H9 (cell line): Measurements from ENCODE around the gene SCYGR7. TPM values are rescaled to one million over a fixed set of nuclear protein-coding genes. Genes with fewer than 3 reads are reported as not detected.

ENCODE experiments used
- DNase-seq: peaks from one replicate; pipeline ENCODE4 v3.0.0-alpha.2; 2017
- H2AFZ ChIP-seq: one replicate; pipeline ENCODE4 v1.6.1; 2013; ENCODE audit warnings: mild to moderate bottlenecking, low read length, control low read depth, moderate library complexity
- H2AK5ac ChIP-seq: 2 replicates; pipeline ENCODE4 v1.6.1; 2013; ENCODE audit warnings: low read length, control low read depth, mixed read lengths; ENCODE audit not compliant: insufficient read length
- H2BK120ac ChIP-seq: one replicate; pipeline ENCODE4 v1.6.1; 2013; ENCODE audit warnings: low read depth, mild to moderate bottlenecking, low read length, control low read depth, inconsistent platforms; ENCODE audit not compliant: poor library complexity, severe bottlenecking
- H2BK12ac ChIP-seq: 2 replicates; pipeline ENCODE4 v1.6.1; 2013; ENCODE audit warnings: low read length, control low read depth, mixed read lengths, low read depth; ENCODE audit not compliant: insufficient read length
- H2BK15ac ChIP-seq: 2 replicates; pipeline ENCODE4 v1.6.1; 2013; ENCODE audit warnings: low read depth, low read length, control low read depth
- H2BK20ac ChIP-seq: one replicate; pipeline ENCODE4 v1.6.1; 2013; ENCODE audit warnings: low read depth, mild to moderate bottlenecking, low read length, control low read depth, inconsistent platforms; ENCODE audit not compliant: poor library complexity, severe bottlenecking
- H2BK5ac ChIP-seq: 2 replicates; pipeline ENCODE4 v1.6.1; 2013; ENCODE audit warnings: low read length, control low read depth, mixed read lengths; ENCODE audit not compliant: insufficient read length
- H3K14ac ChIP-seq: 2 replicates; pipeline ENCODE4 v1.6.1; 2013; ENCODE audit warnings: low read length, control low read depth; ENCODE audit not compliant: insufficient read depth
- H3K18ac ChIP-seq: 2 replicates; pipeline ENCODE4 v1.6.1; 2013; ENCODE audit warnings: low read depth, mild to moderate bottlenecking, mixed read lengths, low read length, control low read depth; ENCODE audit not compliant: insufficient read length
- H3K23ac ChIP-seq: 2 replicates; pipeline ENCODE4 v1.6.1; 2013; ENCODE audit warnings: low read length, control low read depth, mixed read lengths, low read depth; ENCODE audit not compliant: insufficient read length
- H3K23me2 ChIP-seq: 2 replicates; pipeline ENCODE4 v1.6.1; 2013; ENCODE audit warnings: low read depth, mild to moderate bottlenecking, mixed read lengths, low read length, control low read depth; ENCODE audit not compliant: insufficient read length, poor library complexity, severe bottlenecking
- H3K27ac ChIP-seq: 2 replicates; pipeline ENCODE4 v1.5.1; 2013; ENCODE audit warnings: low read length, control low read depth, mixed read lengths, low read depth; ENCODE audit not compliant: insufficient read length
- H3K27me3 ChIP-seq: 2 replicates; pipeline ENCODE4 v1.6.1; 2013; ENCODE audit warnings: low read length, control low read depth, inconsistent platforms; ENCODE audit not compliant: insufficient read depth
- H3K4ac ChIP-seq: 2 replicates; pipeline ENCODE4 v1.6.1; 2013; ENCODE audit warnings: low read depth, mild to moderate bottlenecking, control low read depth, inconsistent platforms, low read length, moderate library complexity
- H3K4me1 ChIP-seq: 2 replicates; pipeline ENCODE4 v1.6.1; 2013; ENCODE audit warnings: low read length, control low read depth, inconsistent platforms; ENCODE audit not compliant: insufficient read depth
- H3K4me2 ChIP-seq: 2 replicates; pipeline ENCODE4 v1.6.1; 2013; ENCODE audit warnings: low read length, control low read depth, mixed read lengths; ENCODE audit not compliant: insufficient read length, insufficient read depth
- H3K56ac ChIP-seq: 2 replicates; pipeline ENCODE4 v1.6.1; 2013; ENCODE audit warnings: low read depth, mild to moderate bottlenecking, mixed read lengths, low read length, control low read depth; ENCODE audit not compliant: insufficient read length
- H3K79me1 ChIP-seq: 2 replicates; pipeline ENCODE4 v1.6.1; 2013; ENCODE audit warnings: low read depth, mild to moderate bottlenecking, moderate library complexity, low read length, control low read depth, inconsistent platforms; ENCODE audit not compliant: insufficient read depth, poor library complexity, severe bottlenecking
- H3K79me2 ChIP-seq: 2 replicates; pipeline ENCODE4 v1.6.1; 2013; ENCODE audit warnings: low read length, control low read depth, inconsistent platforms; ENCODE audit not compliant: insufficient read depth
- H3K9ac ChIP-seq: 2 replicates; pipeline ENCODE4 v1.6.1; 2013; ENCODE audit warnings: low read length, control low read depth, mixed read lengths; ENCODE audit not compliant: insufficient read length; ENCODE audit errors: extremely low read depth
- H3K9me3 ChIP-seq: one replicate; pipeline ENCODE4 v1.6.1; 2013; ENCODE audit warnings: low read depth, low read length, inconsistent platforms; ENCODE audit not compliant: control insufficient read depth
- H3T11ph ChIP-seq: one replicate; pipeline ENCODE4 v1.6.1; 2013; ENCODE audit warnings: mild to moderate bottlenecking, low read length, control low read depth, inconsistent platforms
- H4K20me1 ChIP-seq: one replicate; pipeline ENCODE4 v1.6.1; 2013; ENCODE audit not compliant: control insufficient read depth, insufficient read length, insufficient read depth
- H4K5ac ChIP-seq: 2 replicates; pipeline ENCODE4 v1.6.1; 2013; ENCODE audit warnings: low read depth, mild to moderate bottlenecking, mixed read lengths, low read length, control low read depth; ENCODE audit not compliant: insufficient read length
- H4K8ac ChIP-seq: replicated peaks from 2 replicates; pipeline ENCODE4 v1.6.1; 2013; ENCODE audit warnings: low read length, control low read depth, mixed read lengths, low read depth; ENCODE audit not compliant: insufficient read length
- H4K91ac ChIP-seq: 2 replicates; pipeline ENCODE4 v1.6.1; 2013; ENCODE audit warnings: low read depth, mild to moderate bottlenecking, moderate library complexity, mixed read lengths, low read length, control low read depth; ENCODE audit not compliant: insufficient read length
- H3K27ac Mint-ChIP-seq, 3 experiments: 2 replicates in 2 of 3; 3 replicates in 1 of 3; pipeline ENCODE4 v1.8.0; 2020 to 2021; ENCODE audit warnings: mixed read lengths in 3 of 3, mild to moderate bottlenecking in 1 of 3, moderate library complexity in 1 of 3
- H3K27me3 Mint-ChIP-seq: 2 replicates; pipeline ENCODE4 v1.8.0; 2021; ENCODE audit warnings: low read depth, mild to moderate bottlenecking, moderate library complexity, mixed read lengths
- H3K36me3 Mint-ChIP-seq, 3 experiments: 2 replicates in 2 of 3; 3 replicates in 1 of 3; pipeline ENCODE4 v1.8.0; 2020 to 2021; ENCODE audit warnings: low read depth in 3 of 3, mixed read lengths in 3 of 3; ENCODE audit not compliant: insufficient read depth in 1 of 3
- H3K4me1 Mint-ChIP-seq, 2 experiments: 2 replicates each; pipeline ENCODE4 v1.8.0; 2020; ENCODE audit warnings: mixed read lengths in 2 of 2
- H3K4me3 Mint-ChIP-seq, 2 experiments: 2 replicates in 1 of 2; 3 replicates in 1 of 2; pipeline ENCODE4 v1.8.0; 2020 to 2021; ENCODE audit warnings: mild to moderate bottlenecking in 2 of 2, mixed read lengths in 2 of 2, moderate library complexity in 1 of 2
- H3K9me3 Mint-ChIP-seq, 2 experiments: 2 replicates in 1 of 2; 3 replicates in 1 of 2; pipeline ENCODE4 v1.8.0; 2020; ENCODE audit warnings: mild to moderate bottlenecking in 2 of 2, mixed read lengths in 2 of 2, moderate library complexity in 1 of 2
- CTCF ChIP-seq: fragments of 200-600 bp; sonication (generic); conservative IDR thresholded peaks from 3 replicates; pipeline ENCODE4 v1.8.0; 2021; ENCODE audit warnings: antibody characterized with exemption, mild to moderate bottlenecking
- WGBS: extraction: QIAGEN DNeasy Blood & Tissue Kit; methylation state at CpG from one replicate; pipeline ENCODE4 v1.1.7; 2013; ENCODE audit warnings: missing lambda C conversion rate, low lambda C conversion rate, mixed read lengths; ENCODE audit not compliant: insufficient read length; ENCODE audit errors: extremely low coverage; 5-methylcytosine and 5-hydroxymethylcytosine counted together
- total RNA-seq: library from RNA; stranded (reverse); gene quantifications from 2 replicates; pipeline ENCODE4 v1.2.1, GENCODE V29; 2021

SCYGR7 gene
- total RNA-seq, 1 experiment from 2014 or later, result not detected

- H3T11ph ChIP-seq, result no peak overlapping the region
- no peak overlapping the region for H2BK20ac ChIP-seq
- no peak overlapping the region for H3K27ac ChIP-seq
- no peak overlapping the region for H2BK5ac ChIP-seq
- Mint-ChIP-seq H3K4me3 (no peak overlapping the region), H3K4me1 (peaks cover 24 to 25% of the 10 kb centered on the region in 2 experiments), H3K36me3 (no peaks in the 10 kb centered on the region; a peak in 1 of 7 replicates), H3K27me3 (no peaks in the 10 kb centered on the region; the same call in 1 of the 2 replicates), H3K9me3 (no peaks in the 10 kb centered on the region), H3K27ac (no peak overlapping the region)
- H3K9ac ChIP-seq, result no peak overlapping the region
- H3K4me2 ChIP-seq, result no peak overlapping the region
- no peak overlapping the region for H4K5ac ChIP-seq
- no peak overlapping the region for H2AK5ac ChIP-seq
- no peak overlapping the region for H3K18ac ChIP-seq
- H4K8ac ChIP-seq, result no peak overlapping the region
- H2AFZ ChIP-seq, result no peak overlapping the region
- no peaks in the 10 kb centered on the region for H3K9me3 ChIP-seq
- H3K79me1 ChIP-seq, result no peaks in the 10 kb centered on the region
- no peaks in the 10 kb centered on the region for H4K20me1 ChIP-seq
- no peaks in the 10 kb centered on the region for H3K79me2 ChIP-seq
- no peak overlapping the region for H3K14ac ChIP-seq
- no CpG with 5 or more reads among the region's 15 CpGs for WGBS
- no peak overlapping the region for H2BK15ac ChIP-seq
- no peak overlapping the region for H3K56ac ChIP-seq
- DNase-seq, result peak; percentile 65
- no peak overlapping the region for H3K23ac ChIP-seq
- H2BK12ac ChIP-seq, result no peak overlapping the region
- no peak overlapping the region for H3K4ac ChIP-seq
- H3K23me2 ChIP-seq, result no peaks in the 10 kb centered on the region
- H3K27me3 ChIP-seq, result no peaks in the 10 kb centered on the region
- H3K4me1 ChIP-seq, result peaks cover 3% of the 10 kb centered on the region; the same call in 1 of the 2 replicates
- peak; percentile 65 for TF ChIP-seq CTCF
- H4K91ac ChIP-seq, result no peak overlapping the region
- no peak overlapping the region for H2BK120ac ChIP-seq
These were observed 46.0 kb downstream of the SCYGR7 start for GRCh38 chr2:227774011-227774624.
